ENCODE measurements around the gene SERPINF2.
"Not testable (repeated sequence)": the region's sequence is repeated elsewhere in the genome, so short reads cannot be mapped to it uniquely, and the experiment has no call there.

SERPINF2 gene

GRCh38 chr17:1789936-1790335, 47.3 kb downstream of the SERPINF2 start:
- DNase-seq (ENCODE audit: low spot score): no peak

- DNase-seq (ENCODE audit: low spot score): no peak
Observed at GRCh38 chr17:1792495-1793446, 50.1 kb downstream of the SERPINF2 start.

GRCh38 chr17:1793447-1793806, 50.8 kb downstream of the SERPINF2 start:
- no peak for DNase-seq (ENCODE audit: low spot score)

GRCh38 chr17:1796800-1797199, 54.1 kb downstream of the SERPINF2 start:
- DNase-seq (ENCODE audit: low spot score): no peak

- no peak for DNase-seq (ENCODE audit: low spot score)
Observed at GRCh38 chr17:1797323-1797722, 54.7 kb downstream of the SERPINF2 start.

GRCh38 chr17:1797846-1798245, 55.2 kb downstream of the SERPINF2 start:
- not testable (repeated sequence) for DNase-seq (ENCODE audit: low spot score)

GRCh38 chr17:1800240-1800639, 57.6 kb downstream of the SERPINF2 start:
- no peak for DNase-seq (ENCODE audit: low spot score)

GRCh38 chr17:1800712-1801111, 58.0 kb downstream of the SERPINF2 start:
- no peak for DNase-seq (ENCODE audit: low spot score)

GRCh38 chr17:1802429-1802828, 59.8 kb downstream of the SERPINF2 start:
- DNase-seq (ENCODE audit: low spot score): no peak

- DNase-seq (ENCODE audit: low spot score): no peak
Observed at GRCh38 chr17:1803280-1803679, 60.6 kb downstream of the SERPINF2 start.

All from AG08396 (cell line).